ENCODE measurements around the gene NELL1.

NELL1 gene

DNA sequence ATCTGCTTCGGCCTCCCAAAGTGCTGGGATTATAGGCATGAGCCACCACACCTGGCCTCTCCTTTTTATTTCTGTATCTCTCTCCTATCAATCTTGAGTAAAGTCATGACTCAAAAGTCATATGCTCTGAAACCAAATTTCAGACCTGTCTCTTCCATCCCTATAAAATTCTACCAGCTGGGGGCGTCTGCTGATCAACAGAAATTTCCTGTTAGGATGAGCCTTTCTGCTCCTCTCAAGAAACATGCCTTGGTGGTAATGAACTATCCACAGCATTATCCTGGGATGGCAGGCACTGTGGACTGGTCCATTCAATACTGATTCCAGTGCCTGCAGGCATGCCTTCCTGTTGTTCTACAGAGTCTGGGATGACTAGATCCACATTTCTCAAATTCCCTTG lies 472.6 kb downstream of the NELL1 start:
- Histone ChIP-seq H3K4me3 (no peak overlapping the region), H3K27ac (no peak overlapping the region)
- TF ChIP-seq, protein P1, sequence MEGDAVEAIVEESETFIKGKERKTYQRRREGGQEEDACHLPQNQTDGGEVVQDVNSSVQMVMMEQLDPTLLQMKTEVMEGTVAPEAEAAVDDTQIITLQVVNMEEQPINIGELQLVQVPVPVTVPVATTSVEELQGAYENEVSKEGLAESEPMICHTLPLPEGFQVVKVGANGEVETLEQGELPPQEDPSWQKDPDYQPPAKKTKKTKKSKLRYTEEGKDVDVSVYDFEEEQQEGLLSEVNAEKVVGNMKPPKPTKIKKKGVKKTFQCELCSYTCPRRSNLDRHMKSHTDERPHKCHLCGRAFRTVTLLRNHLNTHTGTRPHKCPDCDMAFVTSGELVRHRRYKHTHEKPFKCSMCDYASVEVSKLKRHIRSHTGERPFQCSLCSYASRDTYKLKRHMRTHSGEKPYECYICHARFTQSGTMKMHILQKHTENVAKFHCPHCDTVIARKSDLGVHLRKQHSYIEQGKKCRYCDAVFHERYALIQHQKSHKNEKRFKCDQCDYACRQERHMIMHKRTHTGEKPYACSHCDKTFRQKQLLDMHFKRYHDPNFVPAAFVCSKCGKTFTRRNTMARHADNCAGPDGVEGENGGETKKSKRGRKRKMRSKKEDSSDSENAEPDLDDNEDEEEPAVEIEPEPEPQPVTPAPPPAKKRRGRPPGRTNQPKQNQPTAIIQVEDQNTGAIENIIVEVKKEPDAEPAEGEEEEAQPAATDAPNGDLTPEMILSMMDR (IDR thresholded peaks at IDR 0.05) = no peak
- no peak for DNase-seq (ENCODE audit: low spot score)

DNA sequence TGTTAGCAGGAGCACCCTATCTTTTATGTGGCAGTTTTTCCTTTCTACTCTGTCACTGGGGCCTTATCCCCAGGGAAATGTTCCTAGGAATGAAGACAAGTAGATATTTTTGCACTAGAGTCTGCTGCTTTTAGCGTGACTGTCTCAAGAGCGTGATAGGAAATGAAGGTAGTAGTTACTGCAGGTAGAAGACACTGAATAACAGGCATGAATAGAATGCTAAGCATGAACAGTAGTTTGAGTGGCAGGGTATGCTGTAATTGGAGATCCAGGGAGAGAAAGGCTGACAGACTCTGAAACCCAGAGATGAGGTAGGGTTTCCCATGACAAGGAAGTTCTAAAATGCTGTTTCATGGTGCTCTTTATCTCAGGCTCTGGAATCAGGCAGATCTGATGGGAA lies 475.1 kb downstream of the NELL1 start:
- DNase-seq (ENCODE audit: low spot score) = no peak
- TF ChIP-seq, protein P1 (IDR thresholded peaks at IDR 0.05) = no peak
- Histone ChIP-seq H3K27ac (no peak overlapping the region), H3K4me3 (no peak overlapping the region)

DNA sequence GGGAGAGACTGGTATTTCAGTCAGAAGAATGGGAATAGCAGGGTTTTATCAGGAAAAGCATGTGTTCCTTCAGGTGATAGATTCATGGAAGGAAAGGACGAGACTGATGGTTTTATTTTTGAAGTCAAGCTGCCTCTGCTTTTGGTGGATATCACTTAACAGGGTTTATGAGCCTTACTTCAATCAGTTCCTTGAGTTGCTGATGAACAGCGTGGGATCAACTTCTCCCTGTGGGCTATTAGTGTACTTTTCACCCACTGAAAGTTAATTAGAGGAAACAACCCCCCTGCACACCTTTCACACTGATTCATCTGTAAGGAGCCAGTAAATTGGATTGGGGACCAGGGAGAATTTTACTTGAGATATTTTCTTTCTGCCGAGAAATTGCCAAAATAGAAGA lies 479.0 kb downstream of the NELL1 start:
- H3K4me3 ChIP-seq = no peak overlapping the region
- no peak for DNase-seq (ENCODE audit: low spot score)
- TF ChIP-seq, protein P1 (IDR thresholded peaks at IDR 0.05) = no peak
- no peak overlapping the region for H3K27ac ChIP-seq

DNA sequence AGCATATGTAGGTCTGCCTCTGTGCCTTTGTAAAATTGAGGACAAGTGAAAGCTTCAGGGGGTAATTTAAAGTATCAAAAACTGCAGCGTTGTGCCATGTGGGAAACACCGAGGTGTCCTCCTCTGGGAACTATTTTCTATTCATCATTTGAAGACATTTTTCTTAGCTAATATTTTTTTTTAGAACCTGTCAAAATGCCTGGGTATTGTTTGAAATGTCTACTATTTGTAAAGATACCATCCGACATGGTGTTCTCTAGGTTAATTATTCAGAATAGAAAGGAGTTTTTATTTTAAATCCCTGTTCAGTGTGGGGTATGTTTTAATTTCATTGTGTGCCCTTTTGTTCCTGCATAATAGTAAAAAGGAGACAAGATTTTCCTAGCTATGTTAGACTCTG lies 490.8 kb downstream of the NELL1 start:
- H3K4me3 ChIP-seq = no peak overlapping the region
- TF ChIP-seq, protein P1 (IDR thresholded peaks at IDR 0.05) = no peak
- DNase-seq (ENCODE audit: low spot score) = no peak
- no peak overlapping the region for H3K27ac ChIP-seq

DNA sequence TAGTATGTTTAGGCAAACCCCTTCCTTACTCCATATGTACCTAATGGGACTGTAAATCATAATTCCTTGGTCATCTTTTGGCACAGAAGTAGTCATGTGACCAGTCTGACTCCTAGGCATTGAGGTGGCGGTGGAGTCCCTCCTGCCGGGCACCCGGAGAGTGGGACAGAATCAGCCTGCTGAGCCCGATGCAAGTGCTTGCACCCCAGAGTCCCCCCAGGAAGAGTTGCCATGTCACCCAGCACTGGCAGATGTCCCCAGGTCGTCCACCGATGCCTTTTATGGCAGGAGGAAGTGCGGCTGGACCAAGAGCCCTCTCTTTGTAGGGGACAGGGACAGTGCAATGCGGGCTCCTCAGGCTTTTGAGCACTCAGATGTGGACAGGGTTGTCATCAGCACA lies 500.3 kb downstream of the NELL1 start:
- TF ChIP-seq, protein P1 (IDR thresholded peaks at IDR 0.05) = no peak
- Histone ChIP-seq H3K27ac (no peak overlapping the region), H3K4me3 (no peak overlapping the region)
- no peak for DNase-seq (ENCODE audit: low spot score)

DNA sequence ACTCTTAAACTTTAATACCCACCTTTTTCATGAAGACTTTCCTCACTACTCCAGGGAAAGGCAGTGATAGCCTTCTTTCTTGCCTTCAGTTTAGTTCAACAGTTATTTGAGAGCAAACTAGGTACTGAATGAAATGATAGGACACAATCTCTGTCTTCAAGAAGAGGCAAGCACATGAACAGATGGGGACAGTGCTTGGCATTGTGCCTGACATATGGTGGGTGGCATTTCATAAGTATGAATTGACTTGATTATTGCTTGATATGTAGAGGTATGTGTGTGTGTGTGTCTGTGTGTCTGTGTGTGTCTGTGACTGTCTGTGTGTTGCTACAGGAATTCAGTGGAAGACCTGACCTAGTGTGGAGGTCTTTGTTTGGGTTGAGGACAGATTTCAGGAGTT lies 504.1 kb downstream of the NELL1 start:
- no peak overlapping the region for H3K4me3 ChIP-seq
- TF ChIP-seq, protein P1 (IDR thresholded peaks at IDR 0.05) = no peak
- DNase-seq (ENCODE audit: low spot score) = no peak
- H3K27ac ChIP-seq = no peak overlapping the region

DNA sequence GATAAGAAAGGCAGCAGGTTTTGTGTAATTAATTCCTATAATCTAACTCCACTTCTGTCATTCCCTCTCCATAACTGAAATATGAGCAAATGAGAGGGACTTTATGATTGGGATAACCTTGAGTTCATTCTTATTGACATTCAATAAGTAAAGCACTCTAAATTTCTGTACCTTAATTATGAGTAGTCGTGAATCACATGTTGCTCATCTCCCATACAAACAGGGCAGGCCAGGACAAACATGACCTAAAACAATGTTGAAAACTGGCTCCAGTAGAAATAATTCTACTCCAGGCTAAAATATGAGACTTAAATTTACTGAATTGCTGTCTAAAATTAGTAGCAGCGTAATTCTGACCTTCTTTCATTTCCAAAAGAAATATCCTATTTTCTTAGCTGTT lies 505.4 kb downstream of the NELL1 start:
- TF ChIP-seq, protein P1 (IDR thresholded peaks at IDR 0.05) = no peak
- H3K27ac ChIP-seq = no peak overlapping the region
- DNase-seq (ENCODE audit: low spot score) = no peak
- no peak overlapping the region for H3K4me3 ChIP-seq

All from coronary artery (tissue), 2 donors.